Activated CD4-positive, alpha-beta T cell treated with anti-CD3 and anti-CD28 coated beads, Interleukin-2, amount 10 ng/mL, durations not matched to agents 7 days and 5 days (primary cell): ENCODE results near the gene NRP1. TPM values are rescaled to one million over a fixed set of nuclear protein-coding genes. Genes with fewer than 3 reads are reported as not detected.
"Not testable (repeated sequence)": the region's sequence is repeated elsewhere in the genome, so short reads cannot be mapped to it uniquely, and the experiment has no call there.

Source experiments
- CTCF ChIA-PET: fragments of 350-600 bp; sonication (Branson Sonifier 250); formaldehyde crosslinking; loops from one replicate; lab custom pipeline; 2021; ENCODE audit warnings: antibody characterized with exemption; lab: Charles Lee
- POLR2A ChIA-PET: fragments of 350-600 bp; sonication (Branson Sonifier 250); formaldehyde crosslinking; loops from one replicate; lab custom pipeline; 2021; ENCODE audit warnings: antibody characterized with exemption; lab: Charles Lee
- DNase-seq: peaks from one replicate; pipeline ENCODE4 v3.0.0-alpha.2; 2020
- H3K27ac Mint-ChIP-seq: one replicate; pipeline ENCODE4 v1.8.0; 2021; ENCODE audit warnings: mild to moderate bottlenecking, moderate library complexity, mixed read lengths
- H3K27me3 Mint-ChIP-seq: one replicate; pipeline ENCODE4 v1.8.0; 2021; ENCODE audit warnings: mixed read lengths
- H3K36me3 Mint-ChIP-seq: one replicate; pipeline ENCODE4 v1.8.0; 2021; ENCODE audit warnings: low read depth, mixed read lengths
- H3K4me1 Mint-ChIP-seq: one replicate; pipeline ENCODE4 v1.8.0; 2021; ENCODE audit warnings: mixed read lengths
- H3K4me3 Mint-ChIP-seq: one replicate; pipeline ENCODE4 v1.8.0; 2021; ENCODE audit warnings: mild to moderate bottlenecking, moderate library complexity, mixed read lengths
- H3K9me3 Mint-ChIP-seq: one replicate; pipeline ENCODE4 v1.8.0; 2021; ENCODE audit warnings: mixed read lengths
- total RNA-seq, 2 experiments: library from RNA; stranded (reverse); gene quantifications; one replicate each; pipeline ENCODE4 v1.2.3, GENCODE V29; 2021

NRP1 gene
- under 1 TPM; 0.40 TPM for total RNA-seq

GRCh38 chr10:33334153-33334804 is at the start of gene NRP1:
TSS of gene NRP1 (minus strand) at chr10:33334667. CDS start at chr10:33334382, 285 bp downstream.
- Mint-ChIP-seq H3K27ac (no peak within 1 kb of the TSS), H3K4me3 (peak within 1 kb of the TSS; percentile 68), H3K9me3 (no peaks in the 10 kb centered on the region), H3K36me3 (no peaks in the 10 kb centered on the region), H3K4me1 (peaks cover 18% of the 10 kb centered on the region), H3K27me3 (peaks cover 80% of the 10 kb centered on the region)
- CTCF ChIA-PET = interaction anchor here (0.5 to 1.0 kb wide), 3 partner anchors 16 to 151 kb away, joined by 3 to 4 read pairs (median 3); no protein-coding TSS in a partner anchor
- no peak for DNase-seq
- POLR2A ChIA-PET = interaction anchor here (0.8 kb wide), 1 partner anchor 141 kb away, joined by 3 read pairs; no protein-coding TSS in a partner anchor

GRCh38 chr10:33384201-33384600 is 49.7 kb upstream of the NRP1 start:
- CTCF ChIA-PET, POLR2A ChIA-PET, H3K27ac Mint-ChIP-seq, H3K4me1 Mint-ChIP-seq, DNase-seq, H3K4me3 Mint-ChIP-seq, H3K9me3 Mint-ChIP-seq, H3K36me3 Mint-ChIP-seq: not testable (repeated sequence)
- peaks cover 16% of the 10 kb centered on the region for H3K27me3 Mint-ChIP-seq

DNA sequence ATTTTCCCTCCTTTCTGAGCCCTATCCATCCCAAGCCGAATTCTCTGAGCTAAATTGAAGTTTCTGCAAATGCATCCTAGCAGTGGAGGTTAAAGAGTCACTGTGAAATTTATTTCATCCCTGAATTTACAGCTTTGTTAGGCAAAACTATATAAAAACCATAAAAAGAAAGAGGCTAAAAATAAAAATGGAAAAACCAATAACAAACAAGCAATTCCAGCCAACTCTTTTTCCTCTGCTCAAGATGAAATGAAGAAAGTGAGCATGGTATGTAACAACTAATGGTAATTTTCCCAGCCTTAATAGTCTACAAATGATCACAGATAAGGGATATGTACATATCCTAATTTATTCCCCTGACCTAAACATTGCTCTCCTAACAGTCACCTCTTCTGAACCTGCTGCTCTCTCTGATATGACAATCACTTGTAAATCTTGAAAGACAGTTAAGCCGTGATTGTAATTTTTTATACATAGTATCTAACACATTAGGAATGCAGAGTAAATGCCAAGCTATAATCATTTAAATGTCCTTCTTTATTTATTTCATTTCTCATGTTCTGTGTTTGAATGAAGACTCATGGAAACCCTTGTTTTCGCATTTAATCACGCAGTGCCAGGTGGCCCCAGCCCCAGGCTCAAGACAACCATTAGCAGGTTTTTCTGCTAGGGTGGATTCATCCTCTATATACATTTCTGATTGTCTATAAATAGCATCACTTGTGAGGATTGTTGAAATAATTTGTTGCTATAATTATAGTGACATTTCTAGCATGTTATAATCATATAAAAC is 48.6 kb upstream of the NRP1 start:
- POLR2A ChIA-PET = no interaction called here
- Mint-ChIP-seq H3K4me3 (no peak overlapping the region), H3K27ac (no peak overlapping the region)

GRCh38 chr10:33382216-33382600 is 47.7 kb upstream of the NRP1 start:
- Mint-ChIP-seq H3K4me1 (no peaks in the 10 kb centered on the region), H3K36me3 (no peaks in the 10 kb centered on the region), H3K9me3 (no peaks in the 10 kb centered on the region), H3K27me3 (peaks cover 18% of the 10 kb centered on the region), H3K27ac (no peak overlapping the region), H3K4me3 (no peak overlapping the region)
- DNase-seq = no peak
- POLR2A ChIA-PET = no interaction called here
- CTCF ChIA-PET = no interaction called here

More for the DNA sequence above, 48.6 kb upstream of the NRP1 start:
- DNase-seq = no peak
- Mint-ChIP-seq H3K4me1 (no peaks in the 10 kb centered on the region), H3K9me3 (no peaks in the 10 kb centered on the region), H3K27me3 (peaks cover 18% of the 10 kb centered on the region), H3K36me3 (no peaks in the 10 kb centered on the region)
- CTCF ChIA-PET = no interaction called here

GRCh38 chr10:33381451-33382215 is 47.2 kb upstream of the NRP1 start:
- CTCF ChIA-PET = no interaction called here
- H3K27me3 Mint-ChIP-seq = peaks cover 18% of the 10 kb centered on the region
- no peak overlapping the region for H3K4me3 Mint-ChIP-seq
- H3K9me3 Mint-ChIP-seq = no peaks in the 10 kb centered on the region
- POLR2A ChIA-PET = no interaction called here
- H3K36me3 Mint-ChIP-seq = no peaks in the 10 kb centered on the region
- H3K27ac Mint-ChIP-seq = no peak overlapping the region
- no peaks in the 10 kb centered on the region for H3K4me1 Mint-ChIP-seq
- no peak for DNase-seq

GRCh38 chr10:33377658-33378025 is 43.2 kb upstream of the NRP1 start:
- DNase-seq = no peak
- Mint-ChIP-seq H3K9me3 (peaks cover 2% of the 10 kb centered on the region), H3K36me3 (no peaks in the 10 kb centered on the region), H3K27me3 (peaks cover 16% of the 10 kb centered on the region), H3K4me1 (no peaks in the 10 kb centered on the region), H3K4me3 (no peak overlapping the region), H3K27ac (no peak overlapping the region)
- ChIA-PET CTCF (interaction anchor here (0.5 to 0.9 kb wide), 2 partner anchors 17 to 84 kb away, joined by 3 to 4 read pairs; no protein-coding TSS in a partner anchor), POLR2A (no interaction called here)

DNA sequence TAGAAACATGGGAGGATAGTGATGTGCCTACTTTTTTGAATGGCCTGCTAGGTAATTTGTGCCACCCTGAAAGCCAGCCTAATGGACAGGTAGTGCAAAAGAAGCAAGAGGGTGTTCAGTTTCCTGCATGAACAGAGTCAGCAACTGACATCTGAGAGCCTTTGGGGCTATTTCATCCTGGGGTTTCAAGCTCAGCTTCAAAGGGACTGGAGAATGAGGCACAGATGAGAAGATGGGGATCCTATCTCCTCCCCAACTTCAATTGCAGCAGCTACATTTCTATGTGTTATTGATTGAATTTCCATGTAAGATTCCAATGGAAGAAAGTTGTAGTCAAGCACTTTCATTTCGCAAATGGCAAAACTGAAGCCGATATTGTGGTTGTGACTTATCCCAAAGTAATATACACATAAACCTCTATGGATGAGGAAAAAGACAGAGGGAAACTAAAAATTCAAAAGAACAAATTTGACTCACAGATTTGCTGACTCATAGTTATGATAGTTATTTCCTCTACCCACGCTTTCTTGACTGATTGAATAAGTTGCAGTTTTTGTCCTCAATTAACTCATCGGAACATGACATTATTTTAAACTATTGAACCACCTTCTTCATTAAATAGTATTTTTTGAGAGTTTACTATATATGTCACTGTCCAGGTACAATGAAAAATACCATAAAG is 42.6 kb upstream of the NRP1 start:
- no peak for DNase-seq
- POLR2A ChIA-PET = no interaction called here
- H3K27ac Mint-ChIP-seq = no peak overlapping the region
- H3K27me3 Mint-ChIP-seq = peaks cover 12% of the 10 kb centered on the region
- no peaks in the 10 kb centered on the region for H3K36me3 Mint-ChIP-seq
- no peak overlapping the region for H3K4me3 Mint-ChIP-seq
- H3K4me1 Mint-ChIP-seq = no peaks in the 10 kb centered on the region
- peaks cover 2% of the 10 kb centered on the region for H3K9me3 Mint-ChIP-seq
- CTCF ChIA-PET = interaction anchor here (0.9 kb wide), 1 partner anchor 23 kb away, joined by 3 read pairs; no protein-coding TSS in a partner anchor

- H3K36me3 Mint-ChIP-seq = no peaks in the 10 kb centered on the region
- ChIA-PET POLR2A (no interaction called here), CTCF (interaction anchor here (0.9 kb wide), 1 partner anchor 23 kb away, joined by 3 read pairs; no protein-coding TSS in a partner anchor)
- DNase-seq = no peak
- H3K27me3 Mint-ChIP-seq = peaks cover 9% of the 10 kb centered on the region
- no peak overlapping the region for H3K27ac Mint-ChIP-seq
- H3K9me3 Mint-ChIP-seq = peaks cover 2% of the 10 kb centered on the region
- no peaks in the 10 kb centered on the region for H3K4me1 Mint-ChIP-seq
- H3K4me3 Mint-ChIP-seq = no peak overlapping the region
These were observed 42.0 kb upstream of the NRP1 start for GRCh38 chr10:33376476-33376875.

DNA sequence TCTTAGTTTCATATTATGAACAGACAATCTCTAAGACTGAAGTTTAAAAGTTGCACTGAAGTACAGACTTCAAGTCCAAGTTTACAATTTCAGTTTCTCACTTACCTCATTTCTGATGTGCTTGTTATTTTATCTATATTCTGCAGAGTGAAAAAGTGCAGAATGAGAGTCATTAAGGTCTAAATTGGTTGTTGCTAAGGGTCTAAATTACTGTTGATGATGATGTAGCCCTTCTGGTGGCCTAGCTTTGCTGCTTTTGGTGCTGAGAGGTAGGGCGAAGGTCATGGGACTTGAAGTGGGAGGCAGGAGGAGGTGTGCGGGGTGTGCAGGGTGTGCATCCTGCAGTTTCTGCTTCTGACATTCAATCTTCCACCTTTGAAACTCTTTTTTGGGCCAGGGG is 38.8 kb upstream of the NRP1 start:
- no peaks in the 10 kb centered on the region for H3K36me3 Mint-ChIP-seq
- H3K9me3 Mint-ChIP-seq = peaks cover 2% of the 10 kb centered on the region
- no peaks in the 10 kb centered on the region for H3K4me1 Mint-ChIP-seq
- peaks cover 4% of the 10 kb centered on the region for H3K27me3 Mint-ChIP-seq
- H3K4me3 Mint-ChIP-seq = no peak overlapping the region
- CTCF ChIA-PET = no interaction called here
- DNase-seq = no peak
- no peak overlapping the region for H3K27ac Mint-ChIP-seq
- POLR2A ChIA-PET = no interaction called here

DNA sequence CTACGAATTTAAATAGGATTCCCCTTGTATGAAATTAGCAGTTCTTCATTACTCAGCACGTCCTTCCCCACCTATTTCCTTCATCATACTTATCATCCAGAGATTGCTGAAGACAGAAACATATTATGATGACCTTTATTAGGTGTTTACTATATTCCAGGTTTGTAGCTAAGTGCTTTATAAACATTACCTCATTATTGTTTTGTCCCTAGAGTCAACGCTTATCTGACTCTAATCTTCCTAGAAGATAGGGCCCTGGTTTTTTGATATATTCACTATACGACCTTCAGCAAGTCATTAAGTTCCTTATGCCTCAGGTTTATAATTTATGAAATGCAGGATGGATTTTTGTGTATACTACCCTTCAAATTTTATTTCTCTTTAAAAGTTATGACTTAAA is 36.8 kb upstream of the NRP1 start:
- H3K27ac Mint-ChIP-seq = no peak overlapping the region
- CTCF ChIA-PET = no interaction called here

GRCh38 chr10:33370434-33370930 is 36.0 kb upstream of the NRP1 start:
- no peak for DNase-seq
- Mint-ChIP-seq H3K36me3 (no peaks in the 10 kb centered on the region), H3K27me3 (peaks cover 4% of the 10 kb centered on the region), H3K9me3 (peaks cover 16% of the 10 kb centered on the region), H3K4me1 (peaks cover 4% of the 10 kb centered on the region), H3K4me3 (no peak overlapping the region), H3K27ac (no peak overlapping the region)
- ChIA-PET POLR2A (no interaction called here), CTCF (no interaction called here)

More for the DNA sequence above, 36.8 kb upstream of the NRP1 start:
- POLR2A ChIA-PET = no interaction called here
- H3K27me3 Mint-ChIP-seq = peaks cover 4% of the 10 kb centered on the region
- no peak overlapping the region for H3K4me3 Mint-ChIP-seq
- H3K9me3 Mint-ChIP-seq = peaks cover 11% of the 10 kb centered on the region
- H3K4me1 Mint-ChIP-seq = no peaks in the 10 kb centered on the region
- no peaks in the 10 kb centered on the region for H3K36me3 Mint-ChIP-seq
- DNase-seq = no peak

DNA sequence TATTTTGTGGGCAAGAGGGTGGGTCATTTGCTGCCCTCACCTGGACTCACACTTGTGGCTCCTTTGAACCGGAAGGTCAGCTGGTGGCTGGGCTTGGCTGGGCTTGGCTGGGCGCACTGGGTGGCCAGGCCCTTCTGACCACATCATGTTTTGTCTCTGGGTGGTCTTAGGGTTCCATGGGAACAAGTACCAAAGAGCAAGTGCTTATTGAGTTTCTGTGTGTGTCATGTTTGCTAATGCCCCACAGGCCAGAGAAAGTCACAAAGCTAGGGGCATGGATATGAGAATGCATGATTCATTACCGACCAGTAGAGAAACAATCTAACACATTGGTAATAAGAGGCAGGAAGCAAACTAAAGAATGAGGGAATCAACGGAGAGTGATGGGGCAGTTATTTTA is 33.6 kb upstream of the NRP1 start:
- Mint-ChIP-seq H3K4me1 (peaks cover 13% of the 10 kb centered on the region), H3K36me3 (no peaks in the 10 kb centered on the region), H3K9me3 (peaks cover 16% of the 10 kb centered on the region), H3K4me3 (no peak overlapping the region), H3K27ac (no peak overlapping the region), H3K27me3 (peaks cover 6% of the 10 kb centered on the region)
- no peak for DNase-seq
- CTCF ChIA-PET = no interaction called here
- POLR2A ChIA-PET = no interaction called here
